ENCODE results near the gene SDHD.

SDHD gene

DNA sequence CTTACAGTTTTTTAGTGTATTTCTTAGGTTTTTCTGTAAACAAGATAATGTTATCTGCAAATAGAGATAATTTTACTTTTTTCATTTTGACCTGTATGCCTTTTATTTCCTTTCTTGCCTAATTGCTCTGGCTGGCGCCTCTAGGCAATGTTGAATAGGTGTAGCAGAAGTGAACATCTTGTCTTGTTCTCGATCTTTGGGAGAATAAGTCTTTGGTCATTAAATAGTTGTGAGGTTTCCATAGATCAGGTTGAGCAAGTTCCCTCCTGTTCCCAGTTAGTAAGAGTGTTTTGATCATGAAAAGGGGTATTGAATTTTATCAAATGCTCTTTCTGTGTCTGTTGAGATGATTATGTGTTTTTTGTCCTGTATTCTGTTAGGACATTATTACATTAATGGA is 36.9 kb upstream of the SDHD start:
- TF ChIP-seq EZH2 (IDR thresholded peaks at IDR 0.05; ENCODE audit: borderline replicate concordance, low read depth, low read length, severe bottlenecking) (no peak), CTCF (IDR thresholded peaks at IDR 0.05; ENCODE audit: borderline replicate concordance, extremely low read depth, low read length, poor library complexity, severe bottlenecking) (no peak)
- no peak for ATAC-seq (ENCODE audit: insufficient read depth, low read depth)
- H3K36me3 ChIP-seq (ENCODE audit: insufficient read depth, low read length), result peaks cover 80% of the 10 kb centered on the region

GRCh38 chr11:112050721-112051120 is 36.0 kb upstream of the SDHD start:
- ATAC-seq (ENCODE audit: insufficient read depth, low read depth) (no peak), DNase-seq (no peak)
- H3K9me3 ChIP-seq (ENCODE audit: insufficient read depth, low read length, severe bottlenecking), result no peaks in the 10 kb centered on the region
- H3K79me2 ChIP-seq (ENCODE audit: insufficient read depth, low read length), result peaks cover 4% of the 10 kb centered on the region; the same call in 1 of the 2 replicates
- no peak overlapping the region for H2AFZ ChIP-seq (ENCODE audit: low read depth, low read length)
- TF ChIP-seq CTCF (IDR thresholded peaks at IDR 0.05; ENCODE audit: borderline replicate concordance, extremely low read depth, low read length, poor library complexity, severe bottlenecking) (no peak), EZH2 (IDR thresholded peaks at IDR 0.05; ENCODE audit: borderline replicate concordance, low read depth, low read length, severe bottlenecking) (no peak)
- no peak overlapping the region for H3K4me2 ChIP-seq (ENCODE audit: insufficient read depth, low read length)
- no peak overlapping the region for H3K9ac ChIP-seq (ENCODE audit: low read depth, low read length)
- no peaks in the 10 kb centered on the region for H3K27me3 ChIP-seq (ENCODE audit: insufficient read depth, low read length, poor library complexity)
- H3K36me3 ChIP-seq (ENCODE audit: insufficient read depth, low read length), result peaks cover 73% of the 10 kb centered on the region
- no peaks in the 10 kb centered on the region for H3K4me1 ChIP-seq (ENCODE audit: insufficient read depth, low read length)
- H3K27ac ChIP-seq (ENCODE audit: low read length), result no peak overlapping the region
- H4K20me1 ChIP-seq (ENCODE audit: insufficient read depth, low read length), result no peaks in the 10 kb centered on the region
- H3K4me3 ChIP-seq (ENCODE audit: low read depth in 1 of 2, low read length in 2 of 2), result no peak overlapping the region

More for the DNA sequence above, 36.9 kb upstream of the SDHD start:
- H2AFZ ChIP-seq (ENCODE audit: low read depth, low read length), result no peak overlapping the region
- H3K9me3 ChIP-seq (ENCODE audit: insufficient read depth, low read length, severe bottlenecking), result no peaks in the 10 kb centered on the region
- no peaks in the 10 kb centered on the region for H3K27me3 ChIP-seq (ENCODE audit: insufficient read depth, low read length, poor library complexity)
- no peaks in the 10 kb centered on the region for H4K20me1 ChIP-seq (ENCODE audit: insufficient read depth, low read length)
- peaks cover 4% of the 10 kb centered on the region; the same call in 1 of the 2 replicates for H3K79me2 ChIP-seq (ENCODE audit: insufficient read depth, low read length)
- no peak overlapping the region for H3K4me2 ChIP-seq (ENCODE audit: insufficient read depth, low read length)
- H3K4me3 ChIP-seq (ENCODE audit: low read depth in 1 of 2, low read length in 2 of 2), result no peak overlapping the region
- DNase-seq, result no peak
- no peak overlapping the region for H3K9ac ChIP-seq (ENCODE audit: low read depth, low read length)
- no peaks in the 10 kb centered on the region for H3K4me1 ChIP-seq (ENCODE audit: insufficient read depth, low read length)
- H3K27ac ChIP-seq (ENCODE audit: low read length), result no peak overlapping the region

- TF ChIP-seq CTCF (IDR thresholded peaks at IDR 0.05; ENCODE audit: borderline replicate concordance, extremely low read depth, low read length, poor library complexity, severe bottlenecking), result no peak
- TF ChIP-seq EZH2 (IDR thresholded peaks at IDR 0.05; ENCODE audit: borderline replicate concordance, low read depth, low read length, severe bottlenecking), result no peak
- Histone ChIP-seq H3K4me3 (ENCODE audit: low read depth in 1 of 2, low read length in 2 of 2) (no peak overlapping the region), H3K4me2 (ENCODE audit: insufficient read depth, low read length) (no peak overlapping the region), H2AFZ (ENCODE audit: low read depth, low read length) (no peak overlapping the region), H3K36me3 (ENCODE audit: insufficient read depth, low read length) (peaks cover 73% of the 10 kb centered on the region), H3K4me1 (ENCODE audit: insufficient read depth, low read length) (no peaks in the 10 kb centered on the region), H3K27ac (ENCODE audit: low read length) (no peak overlapping the region), H3K79me2 (ENCODE audit: insufficient read depth, low read length) (peaks cover 4% of the 10 kb centered on the region; the same call in 1 of the 2 replicates), H3K9me3 (ENCODE audit: insufficient read depth, low read length, severe bottlenecking) (no peaks in the 10 kb centered on the region), H3K9ac (ENCODE audit: low read depth, low read length) (no peak overlapping the region), H4K20me1 (ENCODE audit: insufficient read depth, low read length) (no peaks in the 10 kb centered on the region), H3K27me3 (ENCODE audit: insufficient read depth, low read length, poor library complexity) (no peaks in the 10 kb centered on the region)
- ATAC-seq (ENCODE audit: insufficient read depth, low read depth), result no peak
- no peak for DNase-seq
Observed at GRCh38 chr11:112051768-112052167, 34.9 kb upstream of the SDHD start.

- Histone ChIP-seq H3K36me3 (ENCODE audit: insufficient read depth, low read length) (peaks cover 79% of the 10 kb centered on the region), H3K4me3 (ENCODE audit: low read depth in 1 of 2, low read length in 2 of 2) (no peak overlapping the region), H3K79me2 (ENCODE audit: insufficient read depth, low read length) (no peaks in the 10 kb centered on the region), H3K9me3 (ENCODE audit: insufficient read depth, low read length, severe bottlenecking) (no peaks in the 10 kb centered on the region), H3K27me3 (ENCODE audit: insufficient read depth, low read length, poor library complexity) (no peaks in the 10 kb centered on the region), H3K9ac (ENCODE audit: low read depth, low read length) (no peak overlapping the region), H3K4me1 (ENCODE audit: insufficient read depth, low read length) (no peaks in the 10 kb centered on the region), H3K4me2 (ENCODE audit: insufficient read depth, low read length) (no peak overlapping the region), H2AFZ (ENCODE audit: low read depth, low read length) (no peak overlapping the region), H4K20me1 (ENCODE audit: insufficient read depth, low read length) (no peaks in the 10 kb centered on the region), H3K27ac (ENCODE audit: low read length) (no peak overlapping the region)
- no peak for TF ChIP-seq EZH2 (IDR thresholded peaks at IDR 0.05; ENCODE audit: borderline replicate concordance, low read depth, low read length, severe bottlenecking)
- TF ChIP-seq CTCF (IDR thresholded peaks at IDR 0.05; ENCODE audit: borderline replicate concordance, extremely low read depth, low read length, poor library complexity, severe bottlenecking), result no peak
- ATAC-seq (ENCODE audit: insufficient read depth, low read depth) (no peak), DNase-seq (no peak)
Observed at GRCh38 chr11:112057170-112057569, 29.5 kb upstream of the SDHD start.

All from DND-41 (cell line).